Prostate gland (tissue), 2 donors: ENCODE measurements around the gene LGMN. TPM values are rescaled to one million over a fixed set of nuclear protein-coding genes. Genes with fewer than 3 reads are reported as not detected.
A peak's percentile ranks its signal among the peaks of the same experiment; 100 is the strongest.

Experiments
- DNase-seq: peaks from one replicate; pipeline ENCODE4 v3.0.0-alpha.2; 2019; ENCODE audit warnings: low spot score
- H3K27ac ChIP-seq, 2 donors: fragments of 200-600 bp; sonication (generic); 2 replicates each; pipeline ENCODE4 v1.5.1; 2017 to 2019
- H3K27me3 ChIP-seq: fragments of 200-600 bp; sonication (generic); replicated peaks from 2 replicates; pipeline ENCODE4 v1.5.1; 2019; ENCODE audit not compliant: insufficient read depth
- H3K36me3 ChIP-seq, 2 donors: fragments of 200-600 bp; sonication (generic); 1 replicate in 1 of 2; 2 replicates in 1 of 2; pipeline versions ENCODE4 v1.5.1 to v1.8.1; 2017 to 2019
- H3K4me1 ChIP-seq: fragments of 200-600 bp; sonication (generic); replicated peaks from 2 replicates; pipeline ENCODE4 v1.5.1; 2019
- H3K4me3 ChIP-seq, 2 donors: fragments of 200-600 bp; sonication (generic); 2 replicates each; pipeline ENCODE4 v1.5.1; 2017 to 2019
- H3K9me3 ChIP-seq: fragments of 200-600 bp; sonication (generic); 2 replicates; pipeline ENCODE4 v1.5.1; 2017
- POLR2A ChIP-seq: fragments of 450-650 bp; IDR thresholded peaks from one replicate; pipeline ENCODE4 v1.6.1; 2016; ENCODE audit warnings: antibody characterized with exemption, mild to moderate bottlenecking
- POLR2AphosphoS5 ChIP-seq: sonication (generic); formaldehyde crosslinking; IDR thresholded peaks from one replicate; pipeline ENCODE4 v1.6.1; 2017; ENCODE audit warnings: antibody characterized with exemption
- WGBS: methylation state at CpG from one replicate; pipeline ENCODE4 v1.1.5; 2018; 5-methylcytosine and 5-hydroxymethylcytosine counted together
- intact Hi-C: fragments of 100-400 bp; cut with DNase I; formaldehyde crosslinking; loops from one replicate; pipeline ENCODE4 v1.14.2; 2022
- total RNA-seq, 2 donors: library from RNA; depleted of rRNA; stranded (reverse); fragments of >200 nt; gene quantifications; one replicate each; pipeline ENCODE4 v1.1.0, GENCODE V29; 2016
- TF ChIP-seq, protein P1 (sequence below), 4 experiments: fragments of 200-600 bp in 2 of 4; fragments of 450-650 bp in 2 of 4; sonication (generic) in 2 of 4; IDR thresholded peaks; 1 replicate in 3 of 4; 2 replicates in 1 of 4; pipeline ENCODE4 v1.5.1; 2016 to 2019; ENCODE audit warnings: antibody characterized with exemption in 4 of 4, mild to moderate bottlenecking in 2 of 4, moderate library complexity in 2 of 4

Gene LGMN
- 100 to 1,000 TPM in 1 of 2 donors, 10 to 100 TPM in 1; 88.3 to 155 TPM for total RNA-seq

DNA sequence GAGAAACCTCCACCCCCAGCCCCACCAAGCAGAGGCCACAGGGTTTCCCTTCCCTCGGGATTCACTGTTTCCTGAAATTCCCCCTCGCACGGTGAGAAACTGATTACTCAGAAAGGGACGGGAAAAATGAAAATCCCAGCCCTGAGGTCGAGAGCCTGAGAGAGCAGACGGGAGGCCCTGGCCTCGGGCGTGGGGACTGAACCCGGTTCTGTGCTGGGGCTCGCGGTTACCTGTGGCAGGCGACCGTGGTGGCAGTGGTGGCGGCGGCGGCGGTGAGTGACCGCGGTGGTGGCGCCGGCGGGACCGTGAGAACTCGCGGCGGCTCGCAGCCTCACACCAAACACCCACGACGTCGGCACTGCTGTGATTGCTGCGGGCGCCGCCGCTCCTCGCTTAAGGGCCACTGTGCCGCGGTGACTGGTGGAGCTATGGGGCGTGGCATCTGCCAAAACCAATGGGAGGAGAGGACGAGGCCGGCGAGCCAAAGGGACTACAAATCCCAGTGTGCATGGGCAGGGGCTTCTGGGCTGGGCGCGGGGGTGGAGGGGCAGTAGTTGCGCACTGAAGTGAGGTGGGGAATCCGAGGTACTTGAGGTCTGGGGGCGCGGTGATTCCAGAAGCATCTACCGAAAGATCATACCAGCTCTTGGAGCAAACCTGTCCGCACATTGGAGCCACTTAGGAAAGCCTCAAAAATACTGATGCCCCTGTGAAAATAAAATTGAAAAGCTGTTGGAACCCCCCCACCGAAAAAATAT is at the start of gene LGMN:
TSS of gene LGMN (minus strand) at position 369 of the 758 bp plus-strand sequence. CDS start 15,841 bp downstream, outside the sequence.
- no peaks in the 10 kb centered on the region for H3K27me3 ChIP-seq
- intact Hi-C loops = loop anchor here (5.0 kb wide), 1 partner anchor 44 kb away; the partner anchor contains the start of gene GOLGA5
- H3K4me1 ChIP-seq = no peaks in the 10 kb centered on the region
- TF ChIP-seq, protein P1, sequence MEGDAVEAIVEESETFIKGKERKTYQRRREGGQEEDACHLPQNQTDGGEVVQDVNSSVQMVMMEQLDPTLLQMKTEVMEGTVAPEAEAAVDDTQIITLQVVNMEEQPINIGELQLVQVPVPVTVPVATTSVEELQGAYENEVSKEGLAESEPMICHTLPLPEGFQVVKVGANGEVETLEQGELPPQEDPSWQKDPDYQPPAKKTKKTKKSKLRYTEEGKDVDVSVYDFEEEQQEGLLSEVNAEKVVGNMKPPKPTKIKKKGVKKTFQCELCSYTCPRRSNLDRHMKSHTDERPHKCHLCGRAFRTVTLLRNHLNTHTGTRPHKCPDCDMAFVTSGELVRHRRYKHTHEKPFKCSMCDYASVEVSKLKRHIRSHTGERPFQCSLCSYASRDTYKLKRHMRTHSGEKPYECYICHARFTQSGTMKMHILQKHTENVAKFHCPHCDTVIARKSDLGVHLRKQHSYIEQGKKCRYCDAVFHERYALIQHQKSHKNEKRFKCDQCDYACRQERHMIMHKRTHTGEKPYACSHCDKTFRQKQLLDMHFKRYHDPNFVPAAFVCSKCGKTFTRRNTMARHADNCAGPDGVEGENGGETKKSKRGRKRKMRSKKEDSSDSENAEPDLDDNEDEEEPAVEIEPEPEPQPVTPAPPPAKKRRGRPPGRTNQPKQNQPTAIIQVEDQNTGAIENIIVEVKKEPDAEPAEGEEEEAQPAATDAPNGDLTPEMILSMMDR (IDR thresholded peaks at IDR 0.05) = peak in 2 of 4 experiments; percentile 15 to 16
- TF ChIP-seq POLR2AphosphoS5 (peak; percentile 98), POLR2A (peak; percentile 99)
- peak within 1 kb of the TSS; percentile 59 to 78 for H3K4me3 ChIP-seq
- 0% methylated on average over 42 of the region's 50 CpGs for WGBS
- H3K9me3 ChIP-seq = no peaks in the 10 kb centered on the region
- DNase-seq = peak; percentile 97
- no peaks in the 10 kb centered on the region for H3K36me3 ChIP-seq
- H3K27ac ChIP-seq = peak within 1 kb of the TSS; percentile 78 to 85

DNA sequence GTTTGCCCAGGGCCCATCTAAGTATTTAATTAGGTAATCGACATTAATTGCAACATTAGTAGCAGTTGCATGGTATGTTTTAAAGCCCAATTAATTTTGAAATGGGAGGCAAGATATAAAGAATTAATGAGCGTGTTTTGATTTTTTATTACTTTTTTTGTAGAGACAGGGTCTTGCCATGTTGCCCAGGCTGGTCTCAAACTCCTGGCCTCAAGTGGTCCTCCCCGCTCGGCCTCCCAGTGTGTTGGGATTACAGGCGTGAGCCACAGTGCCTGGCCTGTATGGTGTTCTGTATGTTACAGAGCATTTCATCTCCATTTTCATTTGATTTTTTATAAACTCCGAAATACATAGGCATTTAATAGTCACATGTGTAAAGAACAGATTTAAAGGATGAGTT is 46.5 kb upstream of the LGMN start:
- H3K4me3 ChIP-seq = peak overlapping the region; percentile 64 to 87
- H3K36me3 ChIP-seq = no peaks in the 10 kb centered on the region
- TF ChIP-seq POLR2A = no peak
- no peak for TF ChIP-seq POLR2AphosphoS5
- TF ChIP-seq, protein P1 (IDR thresholded peaks at IDR 0.05) = no peak
- H3K27ac ChIP-seq = peak overlapping the region; percentile 82 to 90
- no peak for DNase-seq
- no peaks in the 10 kb centered on the region for H3K4me1 ChIP-seq
- H3K9me3 ChIP-seq = no peaks in the 10 kb centered on the region
- intact Hi-C loops = loop anchor here (5.0 kb wide), 1 partner anchor 48 kb away; the partner anchor contains the start of gene LGMN
- WGBS = 54% methylated on average over 6 of the region's 6 CpGs
- no peaks in the 10 kb centered on the region for H3K27me3 ChIP-seq

DNA sequence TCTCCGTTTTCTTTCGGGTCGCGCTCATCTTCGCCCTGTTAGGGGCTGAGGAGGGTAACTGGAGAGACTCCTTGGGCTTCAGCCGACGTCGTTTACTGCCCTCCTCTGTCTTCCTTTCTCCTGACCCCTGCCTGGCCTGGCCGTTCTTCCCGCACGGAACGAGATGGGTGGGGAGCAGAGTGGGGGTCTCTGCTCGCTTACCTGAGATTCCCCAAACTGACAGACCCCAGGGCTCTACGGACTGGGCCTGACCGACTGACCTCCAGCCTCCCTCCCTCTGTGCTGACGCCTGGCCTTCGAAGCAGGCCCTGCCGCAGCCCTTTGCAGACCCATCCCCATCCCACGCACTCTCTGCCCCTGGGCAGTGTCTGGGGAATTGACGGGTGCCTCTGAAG is 46.1 kb upstream of the LGMN start:
- intact Hi-C loops = loop anchor here (5.0 kb wide), 1 partner anchor 47 kb away; the partner anchor contains the start of gene LGMN

DNA sequence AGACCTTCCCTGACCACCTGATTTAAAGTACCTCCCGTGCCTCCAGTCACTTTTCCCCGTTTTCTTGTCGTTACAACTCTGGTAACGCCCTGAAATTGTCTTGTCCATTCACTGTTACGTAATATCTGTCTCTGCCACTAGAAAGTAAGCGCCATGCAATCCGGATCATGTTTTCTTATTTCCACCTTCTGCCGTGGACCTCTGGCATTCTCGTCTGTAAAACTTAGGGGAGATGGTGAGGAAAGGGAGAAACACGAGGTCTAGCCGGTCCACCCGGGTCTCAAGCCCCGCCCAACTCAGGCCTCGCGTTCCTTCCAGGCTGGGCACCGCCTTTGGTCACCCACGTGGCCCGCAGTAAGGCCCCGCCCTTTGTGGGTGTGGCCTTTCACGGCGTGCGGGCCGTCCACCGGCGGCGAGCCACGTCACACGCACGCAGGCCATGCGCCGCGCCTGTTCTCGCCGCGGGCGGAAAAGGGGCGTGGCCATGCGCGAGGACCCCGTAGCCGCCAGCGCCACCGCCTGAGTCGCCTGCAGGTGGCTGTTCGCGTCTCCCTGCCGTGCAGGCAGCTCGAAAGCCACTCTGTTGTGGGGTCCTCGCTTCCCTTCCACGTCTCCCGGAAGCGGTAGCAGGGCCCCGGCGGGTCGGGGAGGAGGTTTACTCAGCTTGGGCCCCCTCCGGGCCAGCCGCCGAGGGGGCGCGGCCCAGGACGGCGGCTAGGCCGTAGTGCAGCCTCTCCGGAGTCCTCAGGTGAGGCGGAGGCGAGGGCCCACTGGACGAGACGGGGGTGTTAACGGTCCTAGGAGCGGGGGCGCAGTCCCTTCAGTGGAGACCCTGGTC is 45.5 kb upstream of the LGMN start, which contains the start of gene GOLGA5:
TSS of gene GOLGA5 (plus strand) at position 597 of the 838 bp plus-strand sequence. CDS start 3,133 bp downstream, outside the sequence.
- H3K4me3 ChIP-seq = peak within 1 kb of the TSS; percentile 64 to 87
- no peaks in the 10 kb centered on the region for H3K27me3 ChIP-seq
- TF ChIP-seq POLR2AphosphoS5 = peak; percentile 95
- TF ChIP-seq, protein P1 (IDR thresholded peaks at IDR 0.05) = peak in 3 of 4 experiments; percentile 27 to 73 (median 58)
- peak; percentile 84 for TF ChIP-seq POLR2A
- H3K9me3 ChIP-seq = no peaks in the 10 kb centered on the region
- DNase-seq = peak; percentile 98
- under 1% methylated on average over 70 of the region's 71 CpGs for WGBS
- intact Hi-C loops = loop anchor here (5.0 kb wide), 1 partner anchor 47 kb away; the partner anchor contains the start of gene LGMN
- no peaks in the 10 kb centered on the region for H3K4me1 ChIP-seq
- no peaks in the 10 kb centered on the region for H3K36me3 ChIP-seq
- peak within 1 kb of the TSS; percentile 82 to 90 for H3K27ac ChIP-seq

More for the DNA sequence above, 46.1 kb upstream of the LGMN start:
- Histone ChIP-seq H3K4me1 (no peaks in the 10 kb centered on the region), H3K4me3 (peak overlapping the region; percentile 64 to 87), H3K9me3 (no peaks in the 10 kb centered on the region), H3K27me3 (no peaks in the 10 kb centered on the region), H3K27ac (peak overlapping the region; percentile 82 to 90), H3K36me3 (no peaks in the 10 kb centered on the region)
- no peak for DNase-seq
- TF ChIP-seq, protein P1 (IDR thresholded peaks at IDR 0.05) = no peak
- TF ChIP-seq POLR2AphosphoS5 (no peak), POLR2A (no peak)
- WGBS = 2% methylated on average over 20 of the region's 20 CpGs
